Stimulated activated CD4-positive, alpha-beta T cell treated with anti-CD3 and anti-CD28 coated beads, TNF-alpha, amount 100 ng/mL, for 48 hours (primary cell): ENCODE results near the gene TSHZ2.

Experiments
- DNase-seq, 3 donors: peaks; one replicate each; pipeline ENCODE4 v3.0.0-alpha.2; 2020; ENCODE audit warnings: low read depth in 3 of 3

The TSHZ2 gene

DNA sequence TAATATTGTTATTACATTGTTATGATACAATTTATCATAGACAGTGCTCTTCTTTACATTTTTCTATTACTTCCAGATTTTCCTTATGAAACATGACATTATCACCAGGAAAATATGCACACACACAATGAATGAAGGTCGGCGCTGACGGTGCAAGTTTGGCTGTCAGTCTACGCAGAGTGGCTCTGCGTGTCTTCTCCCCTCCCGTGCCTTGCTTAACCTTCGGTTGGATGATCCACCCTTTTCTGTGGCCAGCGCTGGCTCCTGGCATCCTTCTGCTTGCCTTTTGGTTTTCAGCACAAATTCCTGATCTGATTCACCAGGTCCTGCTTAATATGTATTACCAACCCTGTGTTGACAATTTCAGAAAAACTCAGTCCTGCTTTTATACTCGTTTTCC lies 157.4 kb downstream of the TSHZ2 start:
- no peak for DNase-seq

DNA sequence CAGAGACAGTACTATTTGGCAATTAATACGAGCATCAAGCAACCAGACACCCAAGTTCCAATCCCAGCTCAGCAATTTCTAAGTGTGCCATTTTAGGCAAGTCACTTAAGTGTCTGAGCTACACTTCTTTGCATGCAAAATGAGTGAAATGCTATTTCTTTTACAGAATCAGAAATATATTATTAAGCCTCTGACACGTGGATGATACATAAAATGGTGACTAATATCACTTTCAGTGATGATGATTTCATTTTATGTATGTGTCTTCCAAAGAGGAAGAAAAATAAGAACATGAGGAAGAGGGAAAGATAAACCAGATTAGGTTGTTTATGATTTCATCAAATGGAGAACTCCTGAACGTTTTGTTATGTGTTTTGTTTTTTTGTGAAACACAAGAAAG lies 158.6 kb downstream of the TSHZ2 start:
- no peak for DNase-seq

DNA sequence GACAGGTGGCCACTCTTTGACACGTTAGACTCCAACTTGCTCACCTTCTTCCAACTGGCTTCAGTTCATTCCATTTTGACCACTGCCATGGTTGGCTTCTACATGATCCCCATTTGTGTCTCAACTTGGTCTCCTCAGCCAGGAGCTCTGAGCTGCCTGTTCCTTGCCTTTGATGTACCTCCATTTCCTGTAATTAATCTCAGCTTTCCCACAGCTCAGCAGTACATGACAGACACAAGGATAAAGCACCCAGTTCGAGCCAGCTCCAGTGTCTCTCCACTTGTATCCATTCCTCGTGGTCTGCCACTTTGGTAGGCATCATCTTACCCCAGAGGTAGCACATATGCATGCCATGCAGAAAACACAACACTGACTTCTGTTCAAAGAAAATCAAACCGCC lies 161.0 kb downstream of the TSHZ2 start:
- no peak for DNase-seq

DNA sequence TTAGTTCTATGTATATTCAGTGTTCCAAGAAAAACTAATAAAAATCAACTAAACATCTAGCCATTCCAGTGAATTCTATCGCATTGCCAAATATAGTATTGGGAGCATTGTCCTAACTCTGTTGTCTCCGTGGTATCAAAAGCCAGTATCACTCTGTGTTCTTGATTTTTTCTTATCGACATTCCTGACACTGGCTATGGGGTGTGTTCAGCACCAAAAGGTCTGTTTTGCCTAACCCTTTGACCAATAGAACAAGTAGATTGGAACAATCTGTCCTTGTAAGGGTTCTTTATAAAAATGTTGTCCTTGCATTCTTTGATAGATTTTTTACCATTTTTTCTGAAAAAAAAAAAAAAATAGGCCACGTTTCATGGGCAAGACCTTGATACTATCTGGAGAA lies 161.5 kb downstream of the TSHZ2 start:
- DNase-seq: no peak

DNA sequence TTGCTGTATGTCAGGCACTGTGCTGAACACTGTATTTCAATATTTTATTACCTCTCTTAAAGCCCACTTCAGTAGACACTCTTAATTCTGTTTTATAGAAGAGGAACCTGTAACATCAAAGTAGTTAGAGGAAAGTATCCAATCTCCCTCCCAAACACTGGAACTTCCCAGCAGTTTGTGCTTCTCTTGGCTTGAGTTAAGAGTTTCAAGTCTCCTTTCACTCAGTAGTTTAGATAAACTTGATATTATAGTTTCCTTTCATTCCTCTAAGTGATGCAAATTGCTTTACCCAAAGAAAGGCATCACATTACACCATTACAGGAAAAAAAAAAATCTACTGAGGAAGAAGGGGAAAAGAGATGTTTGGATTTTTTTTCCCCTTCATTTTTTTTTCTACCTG lies 164.3 kb downstream of the TSHZ2 start:
- no peak for DNase-seq

DNA sequence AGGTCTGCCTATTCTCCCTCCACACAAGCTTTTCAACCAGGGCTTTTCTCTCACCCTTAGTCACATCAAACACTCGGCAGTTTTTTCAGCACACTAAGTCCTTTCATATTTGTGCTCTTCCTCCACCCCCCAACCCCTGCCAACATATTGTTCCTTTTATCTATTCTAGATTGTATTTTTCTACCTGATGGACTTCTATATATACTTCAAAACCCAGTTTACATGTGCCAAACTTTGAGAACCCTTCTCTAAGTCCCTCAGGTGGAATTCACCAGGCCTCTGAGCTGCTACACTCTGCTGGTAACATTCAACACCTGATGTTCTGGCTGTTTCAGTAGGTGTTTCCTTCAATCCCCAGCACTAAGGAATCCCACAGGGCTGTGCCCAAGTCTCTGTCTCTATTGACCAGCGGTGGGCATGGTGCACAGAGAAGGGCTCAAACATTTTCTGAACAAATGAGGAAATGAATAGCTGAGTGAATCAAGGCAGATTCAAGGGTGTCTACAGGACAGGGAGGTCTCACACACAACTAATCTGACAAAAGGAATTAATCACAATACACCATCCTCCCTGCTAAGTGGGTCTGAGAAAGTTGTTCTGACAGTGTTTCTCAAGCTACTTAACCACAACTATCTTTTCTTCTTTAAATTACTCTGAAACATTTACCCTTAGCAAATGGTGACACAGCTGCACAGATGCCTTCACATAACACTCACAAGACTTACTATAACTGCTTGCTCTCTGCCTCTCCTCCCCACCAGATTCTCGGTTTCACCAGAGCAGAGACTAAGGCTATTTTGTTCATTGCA lies 166.5 kb downstream of the TSHZ2 start:
- DNase-seq: no peak

DNA sequence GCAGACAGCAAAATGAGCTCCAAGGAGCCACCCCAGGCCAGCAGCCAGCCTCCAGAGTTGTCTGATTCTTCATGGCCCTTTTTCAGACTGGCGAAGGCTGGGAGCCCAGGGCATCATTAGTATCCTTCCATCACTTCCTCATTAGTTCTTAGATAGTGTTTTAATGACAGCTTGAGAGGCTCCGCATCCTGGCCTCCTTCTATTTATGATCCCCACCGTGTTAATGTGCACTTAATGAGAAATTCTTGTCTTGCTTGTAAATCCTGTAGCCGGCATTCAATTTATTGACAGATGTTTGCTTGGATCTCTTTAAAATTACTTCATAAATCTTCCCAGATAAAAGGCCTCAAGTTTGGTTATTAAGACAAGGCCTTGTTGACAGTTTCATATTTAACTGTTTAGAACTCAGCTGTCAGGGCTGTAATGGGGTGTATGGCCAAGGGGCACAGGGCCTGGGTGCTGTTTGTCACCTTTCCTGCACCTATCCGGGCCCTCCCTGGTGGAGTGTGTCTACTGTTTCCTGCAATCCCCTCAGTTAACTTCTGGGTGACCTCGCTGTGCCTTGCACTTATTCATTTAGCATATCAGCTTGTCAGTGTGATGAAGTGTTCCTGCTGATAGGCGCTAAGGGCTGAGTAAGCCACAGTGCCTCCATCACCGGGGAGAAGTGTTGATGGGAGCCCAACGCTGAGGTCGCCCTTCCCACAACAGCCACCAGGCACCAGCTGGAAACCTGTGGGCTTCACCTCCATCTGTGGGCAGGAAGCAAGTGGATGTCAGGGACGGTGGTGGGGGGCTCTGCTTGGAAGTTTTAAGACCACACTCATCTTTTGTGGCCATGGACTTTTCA lies 169.3 kb downstream of the TSHZ2 start:
- DNase-seq: no peak

DNA sequence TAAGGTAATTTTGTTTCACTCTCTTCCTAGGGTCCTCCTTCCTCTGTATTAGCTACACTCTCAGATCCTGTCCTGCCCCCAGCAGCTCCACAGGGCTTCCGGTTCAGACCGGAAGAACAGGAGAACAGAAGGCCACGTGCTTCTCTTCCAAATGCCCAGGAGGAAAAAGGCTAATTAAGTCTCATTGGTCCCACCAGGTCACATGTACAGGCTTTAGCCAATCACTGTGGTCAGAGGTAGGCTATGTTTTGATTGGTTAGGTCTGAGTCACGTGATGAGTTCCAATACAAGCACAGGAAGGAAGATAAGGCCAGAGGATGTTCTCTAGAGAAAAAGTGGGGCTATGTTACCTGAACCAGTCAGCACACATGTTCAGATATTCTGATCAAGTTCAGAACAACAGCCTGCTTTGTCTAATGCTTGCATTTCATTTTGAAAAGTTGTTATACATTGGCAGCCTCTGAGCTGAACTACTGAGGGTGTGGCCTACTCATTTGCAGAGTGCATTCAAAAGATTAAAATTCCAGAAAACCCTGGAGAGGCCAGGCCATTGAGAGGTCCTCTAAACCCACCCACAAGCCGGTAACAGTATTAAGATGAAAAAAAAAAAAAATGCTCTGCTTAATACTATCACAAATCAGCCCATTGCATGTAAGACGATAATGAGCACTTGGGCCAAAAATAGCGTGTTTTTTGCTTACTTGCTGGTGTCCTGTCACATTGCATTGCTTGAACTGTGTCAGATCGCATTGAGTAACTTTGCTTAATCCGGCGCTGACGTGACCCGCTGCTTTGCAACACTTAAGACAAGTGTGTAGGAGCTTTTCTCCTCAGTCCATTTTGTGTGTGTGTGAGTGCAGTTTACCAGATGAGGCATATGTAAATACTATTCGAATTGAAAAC lies 170.3 kb downstream of the TSHZ2 start:
- no peak for DNase-seq

DNA sequence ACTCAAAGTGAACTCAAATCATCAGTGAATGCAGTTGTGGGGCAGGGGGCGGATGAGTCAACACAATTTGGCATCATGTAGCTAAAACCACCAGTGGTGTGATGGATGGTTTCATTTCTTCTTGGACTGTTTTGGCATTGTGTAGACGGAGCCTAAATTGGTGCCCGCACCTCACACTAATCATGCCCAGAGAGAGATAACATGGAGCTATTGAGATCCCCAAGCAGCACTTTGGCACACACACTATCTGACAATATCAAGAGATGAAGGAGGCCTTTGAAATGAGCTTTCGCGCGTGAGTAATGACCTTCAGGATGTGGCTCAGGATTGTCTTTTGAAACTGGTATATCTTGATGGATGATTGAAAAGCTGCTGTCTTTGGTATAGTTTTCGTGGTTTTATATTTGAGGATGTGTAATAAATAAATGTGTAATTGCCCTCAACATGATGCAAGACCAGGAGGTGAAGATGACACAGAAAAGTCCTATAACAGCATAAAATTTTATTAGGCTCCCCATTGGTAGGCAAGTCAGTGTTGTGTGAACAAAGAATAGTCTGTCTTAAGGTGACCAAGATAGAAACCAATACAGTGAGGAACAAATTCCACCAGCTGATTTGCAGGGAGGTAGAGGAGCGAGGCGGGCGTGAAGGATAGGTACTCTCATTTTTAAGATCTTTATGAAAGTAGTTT lies 174.2 kb downstream of the TSHZ2 start:
- peak in 2 of 3 donors; percentile 41 to 57 for DNase-seq

DNA sequence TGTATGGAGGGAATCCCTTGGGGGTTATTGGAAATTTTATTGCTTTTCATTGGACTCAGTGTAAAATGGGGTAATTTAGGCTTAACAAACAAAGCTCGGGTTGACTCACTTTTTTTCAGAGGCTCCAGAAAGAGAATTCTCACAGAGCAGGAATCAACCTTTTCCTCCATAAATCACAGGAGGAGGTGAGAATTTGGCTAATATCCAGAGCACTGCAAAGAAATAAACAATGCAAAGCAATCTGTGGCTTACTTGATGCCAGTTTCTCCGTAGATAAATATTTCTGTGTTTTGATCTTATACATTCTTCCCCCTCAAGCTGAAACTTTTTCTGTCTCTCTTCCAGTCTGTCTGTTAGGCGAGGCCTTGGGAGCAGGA lies 176.6 kb downstream of the TSHZ2 start:
- DNase-seq: no peak

DNA sequence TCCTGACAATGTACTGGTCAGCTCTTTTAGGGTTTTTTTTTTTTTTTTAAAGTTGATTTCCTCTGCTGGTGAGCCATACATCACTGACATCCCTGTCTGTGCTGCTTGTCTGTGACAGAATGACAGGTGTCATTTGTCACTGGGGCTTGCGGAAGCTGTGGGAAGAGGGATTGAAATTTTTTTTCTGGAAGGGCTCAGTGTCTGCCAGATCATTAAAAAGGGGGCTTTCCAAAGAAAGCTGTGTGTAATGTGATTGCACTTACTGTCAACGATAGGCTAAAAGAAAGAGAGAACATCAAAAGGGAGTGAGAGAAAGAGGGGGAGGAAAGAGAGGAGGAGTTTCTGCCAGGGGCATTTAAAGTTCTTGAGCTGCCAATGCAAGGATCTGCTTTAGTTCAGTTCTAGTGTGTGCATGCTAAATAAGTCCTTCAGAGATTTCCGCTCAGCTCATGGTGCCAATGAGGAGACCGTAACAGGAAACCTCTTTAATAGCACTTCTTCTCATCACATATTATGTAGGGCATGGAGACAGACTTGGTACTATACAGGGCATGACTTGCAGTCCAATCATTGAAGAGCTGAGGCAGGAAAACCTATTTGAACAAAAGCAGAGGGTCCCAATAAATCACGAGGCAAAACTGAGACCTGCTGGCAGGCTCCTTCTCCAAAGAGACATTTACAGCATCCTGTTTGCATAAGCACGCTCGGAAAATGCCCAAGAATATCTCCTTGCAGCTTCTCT lies 177.2 kb downstream of the TSHZ2 start:
- DNase-seq: no peak

DNA sequence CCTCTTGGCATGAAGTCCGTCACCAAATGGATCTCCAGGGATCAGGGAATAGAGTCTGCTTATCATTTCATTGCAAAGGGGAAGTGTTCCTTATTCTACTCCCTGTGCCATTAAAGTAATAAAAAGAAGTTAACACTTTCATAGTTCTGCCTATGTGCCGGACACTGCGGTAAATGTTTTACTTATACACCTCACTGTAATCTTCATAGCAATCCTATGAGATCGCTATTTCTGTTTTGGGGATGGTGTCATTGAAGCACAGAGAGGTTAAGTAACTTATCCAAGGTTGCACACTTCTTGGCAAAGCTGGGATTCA lies 177.7 kb downstream of the TSHZ2 start:
- no peak for DNase-seq

DNA sequence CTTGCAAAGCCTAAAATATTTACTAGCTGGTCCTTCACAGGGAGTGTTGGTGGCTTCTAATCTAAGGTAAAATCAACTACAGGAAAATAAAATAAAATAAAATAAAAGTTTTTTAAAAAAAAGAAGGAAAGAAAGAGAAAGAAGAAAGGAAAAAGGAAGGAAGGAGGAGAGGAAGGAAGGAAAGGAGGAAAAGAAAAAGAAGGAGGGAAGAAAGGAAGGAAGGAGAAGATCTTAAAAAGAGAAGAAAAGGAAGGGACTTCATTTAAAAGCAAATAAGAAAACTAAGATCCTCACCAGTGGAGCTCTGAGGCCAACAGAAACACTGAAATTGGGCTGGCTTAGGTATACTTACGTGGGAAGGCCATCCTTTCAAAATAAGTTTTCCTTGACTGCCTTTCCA lies 178.4 kb downstream of the TSHZ2 start:
- DNase-seq: no peak

DNA sequence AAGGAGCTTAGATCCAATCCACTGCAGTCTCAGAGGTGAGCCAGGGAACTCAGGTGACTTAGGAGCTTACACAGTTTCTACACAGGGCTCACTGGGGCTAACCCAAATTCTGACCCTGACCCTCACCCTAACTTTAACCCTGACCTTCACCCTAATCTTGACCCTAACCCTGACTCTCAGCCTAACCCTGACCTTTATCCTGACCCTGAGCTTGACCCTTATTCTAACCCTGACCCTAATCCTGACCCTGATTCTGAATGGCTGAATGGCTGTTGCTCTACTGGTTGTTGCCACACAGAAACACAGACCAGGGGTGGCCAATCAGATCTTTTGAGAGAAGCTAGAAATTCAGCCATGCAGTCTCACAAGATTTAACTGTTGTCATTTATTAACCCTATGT lies 180.1 kb downstream of the TSHZ2 start:
- no peak for DNase-seq

DNA sequence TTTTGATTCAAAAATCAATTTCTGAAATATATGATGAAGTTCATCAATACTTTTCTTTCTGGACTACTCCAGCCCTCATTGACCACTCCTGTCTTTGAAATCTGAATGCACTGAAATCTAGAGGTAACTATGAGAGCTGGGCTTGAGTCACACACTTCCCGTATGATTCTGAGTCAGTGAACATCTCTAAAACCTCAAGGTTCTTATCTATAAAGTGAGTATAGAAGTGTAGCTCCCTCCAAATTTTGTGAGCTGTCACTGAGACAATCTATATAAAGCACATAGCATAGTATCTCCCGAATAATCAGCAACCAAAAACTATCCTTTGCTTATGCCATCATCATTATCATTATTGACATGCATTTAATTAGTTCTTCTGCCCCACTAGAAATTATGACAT lies 182.4 kb downstream of the TSHZ2 start:
- DNase-seq: no peak

DNA sequence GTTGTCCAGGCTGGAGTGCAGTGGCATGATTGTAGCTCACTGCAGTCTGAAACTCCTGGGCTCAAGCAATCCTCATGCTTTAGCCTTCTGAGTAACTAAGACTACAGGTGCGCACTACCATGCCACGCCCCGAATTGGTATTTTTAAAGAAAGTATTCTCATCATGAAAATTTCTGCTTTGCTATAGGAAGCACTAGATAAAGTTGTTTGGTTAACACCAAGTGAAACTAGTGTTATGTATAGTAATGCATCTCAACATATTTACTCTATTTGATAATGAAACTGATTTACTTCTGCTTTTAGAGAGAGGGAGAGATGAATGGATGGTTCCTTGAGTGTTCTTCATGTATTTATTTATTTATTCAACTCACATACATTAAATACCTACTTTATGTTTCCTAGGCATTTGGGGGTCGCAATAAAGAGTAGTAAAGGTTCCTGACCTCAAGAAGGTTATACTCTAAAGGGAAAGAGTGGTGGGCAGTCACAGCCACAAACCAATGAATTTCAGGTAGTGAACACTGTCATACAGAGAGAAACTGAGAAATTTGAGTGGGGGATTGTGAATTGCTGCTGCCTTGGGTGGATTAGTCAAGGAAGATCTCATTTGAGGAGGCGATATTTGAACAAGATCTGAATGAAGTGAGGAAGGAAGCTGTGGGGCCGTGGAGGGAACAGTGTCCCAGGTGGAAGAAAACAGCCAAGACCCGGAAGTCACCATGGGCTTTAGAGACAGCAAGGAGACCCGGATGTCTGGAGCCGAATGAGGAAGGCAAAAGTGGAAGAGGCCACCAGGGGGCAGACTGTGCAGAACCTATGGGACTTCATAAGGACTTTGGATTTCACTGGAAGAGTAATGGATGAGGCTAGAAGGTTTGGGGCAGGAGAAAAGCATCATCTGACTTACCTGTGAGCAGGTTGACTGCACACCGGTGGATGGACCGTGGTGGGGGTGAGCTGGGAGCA lies 185.6 kb downstream of the TSHZ2 start:
- no peak for DNase-seq

DNA sequence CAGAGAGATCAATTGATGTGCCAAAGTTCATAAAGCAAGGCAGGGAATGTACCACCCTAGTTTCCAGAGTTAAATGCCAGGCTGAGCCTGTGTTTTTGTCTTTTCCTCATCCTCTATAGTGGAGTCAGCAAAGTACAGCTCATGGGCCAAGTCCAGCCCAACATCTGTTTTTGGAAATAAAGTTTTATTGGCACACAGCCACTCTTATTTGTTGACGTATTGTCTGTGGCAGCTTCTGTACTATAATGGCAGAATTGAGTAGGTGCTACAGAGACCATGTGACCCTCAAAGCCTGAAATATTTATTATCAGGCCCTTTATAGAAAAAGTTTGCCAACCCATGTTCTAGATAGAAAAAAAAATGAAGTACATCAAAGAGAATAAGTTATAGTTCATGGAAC lies 187.0 kb downstream of the TSHZ2 start:
- DNase-seq: no peak

DNA sequence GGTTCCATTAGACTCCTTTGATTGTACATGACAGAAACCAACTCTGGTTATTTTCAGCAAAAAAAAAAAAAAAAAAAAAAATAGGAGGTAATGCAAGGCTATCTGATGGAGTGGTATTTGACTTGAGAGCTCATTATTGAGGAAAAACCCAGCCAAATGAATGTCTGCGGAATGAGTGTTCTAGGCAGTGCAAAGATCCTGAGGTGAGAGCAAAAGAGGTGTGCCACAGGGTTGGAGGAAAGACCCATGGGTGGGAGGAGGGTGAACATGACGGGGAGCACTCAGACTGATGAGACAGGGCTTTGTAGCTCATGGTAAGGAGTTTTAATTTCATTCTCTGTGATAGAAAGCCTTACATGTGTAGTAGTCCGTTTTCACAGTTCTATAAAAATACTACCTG lies 188.9 kb downstream of the TSHZ2 start:
- DNase-seq: no peak

DNA sequence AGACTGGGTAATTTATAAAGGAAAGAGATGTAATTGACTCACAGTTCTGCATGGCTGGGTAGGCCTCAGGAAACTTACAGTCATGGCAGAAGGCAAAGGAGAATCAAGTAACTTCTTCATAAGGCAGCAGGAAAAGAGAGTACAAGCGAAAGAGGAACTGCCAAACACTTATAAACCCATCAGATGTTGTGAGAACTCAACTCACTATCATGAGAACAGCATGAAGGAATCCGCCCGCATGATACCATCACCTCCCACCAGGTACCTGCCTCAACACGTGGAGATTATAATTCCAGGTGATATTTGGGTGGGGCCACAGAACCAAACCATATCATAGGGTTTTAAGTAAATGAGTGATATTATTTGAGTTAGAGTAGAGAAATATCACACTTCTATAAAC lies 189.3 kb downstream of the TSHZ2 start:
- DNase-seq: no peak
